ENCODE measurements around the gene AKAP10. TPM values are rescaled to one million over a fixed set of nuclear protein-coding genes. Genes with fewer than 3 reads are reported as not detected.

Gene AKAP10
- total and polyA plus RNA-seq, 2 donors (not counting 3 experiments of a cell fraction or from before 2014, with no cell fraction given): 10.0 to 27.1 TPM

GRCh38 chr17:19945009-19945626 lies 32.5 kb downstream of the AKAP10 start:
- no TSS peak for BruUV-seq (replicated peaks)
- H4K20me1 ChIP-seq (replicated peaks; ENCODE audit: control insufficient read depth, extremely low read depth, insufficient read depth, low read length): no peaks in the 10 kb centered on the region
- dilution Hi-C loops (cut with MboI; ENCODE audit: extremely low pct_ligation_motif_present, low sequenced_read_pairs) (no loop called here), intact Hi-C loops (cut with micrococcal nuclease) (no loop called here)
- FAIRE-seq: no peak
- H3K4me1 ChIP-seq (ENCODE audit: control insufficient read depth, extremely low read depth, insufficient read depth, low read length): peaks cover 7% of the 10 kb centered on the region
- no peaks in the 10 kb centered on the region for H3K9me1 ChIP-seq (replicated peaks; ENCODE audit: control insufficient read depth, extremely low read depth, insufficient read depth, low read length)
- H3K4me2 ChIP-seq (ENCODE audit: insufficient read depth, low read length): no peak overlapping the region
- no peak overlapping the region for H3K27ac ChIP-seq (ENCODE audit: insufficient read depth, low read depth, low read length)
- H3K27me3 ChIP-seq (ENCODE audit: control insufficient read depth in 2 of 2, insufficient read depth in 2 of 2, low read length in 2 of 2): no peaks in the 10 kb centered on the region
- H2AFZ ChIP-seq (ENCODE audit: low read depth, low read length): no peak overlapping the region
- no peak overlapping the region for H3K4me3 ChIP-seq (replicated peaks in 1 of 3; ENCODE audit: insufficient read depth in 1 of 3, low read depth in 1 of 3, low read length in 3 of 3)
- H3K79me2 ChIP-seq (ENCODE audit: control insufficient read depth, insufficient read depth, low read length): peaks cover 38% of the 10 kb centered on the region
- ChIA-PET POLR2A (no interaction called here), CTCF (no interaction called here)
- peaks cover 2 to 7% of the 10 kb centered on the region in 2 experiments for H3K36me3 ChIP-seq (ENCODE audit: control insufficient read depth in 2 of 2, extremely low read depth in 1 of 2, insufficient read depth in 2 of 2, low read length in 2 of 2)
- DNase-seq (ENCODE audit: low read depth, low spot score): no peak
- no peak overlapping the region for H3K9ac ChIP-seq (replicated peaks; ENCODE audit: extremely low read depth, insufficient read depth, low read length)
- no peak for TF ChIP-seq POLR2A (IDR thresholded peaks at IDR 0.05; ENCODE audit: low read depth, low read length)
- no peak for TF ChIP-seq JUN (IDR thresholded peaks at IDR 0.05; ENCODE audit: borderline replicate concordance, insufficient read depth, insufficient read length, low read depth)
- no peak for TF ChIP-seq GATA2 (IDR thresholded peaks at IDR 0.05; ENCODE audit: insufficient read depth, insufficient read length, low read depth, low read length)
- no peak for TF ChIP-seq CTCF (IDR thresholded peaks at IDR 0.05; ENCODE audit: extremely low read depth in 1 of 2, insufficient read depth in 1 of 2, low read depth in 1 of 2, low read length in 2 of 2)
- TF ChIP-seq MYC (IDR thresholded peaks at IDR 0.05; ENCODE audit: low read depth, low read length): no peak
- no peak for TF ChIP-seq EZH2 (IDR thresholded peaks at IDR 0.05; ENCODE audit: borderline replicate concordance, low read depth, low read length, severe bottlenecking)
- TF ChIP-seq MAX (IDR thresholded peaks at IDR 0.05; ENCODE audit: insufficient read depth, insufficient read length): no peak
- TF ChIP-seq FOS (IDR thresholded peaks at IDR 0.05; ENCODE audit: borderline replicate concordance, insufficient read depth, low read length): no peak
- TF ChIP-seq POLR2AphosphoS5 (IDR thresholded peaks at IDR 0.05; ENCODE audit: insufficient read depth, low read depth, low read length): no peak
- H3K9me3 ChIP-seq (replicated peaks; ENCODE audit: control insufficient read depth, insufficient read depth, low read length): no peaks in the 10 kb centered on the region
